Thoracic aorta (tissue), 2 donors: ENCODE measurements around the gene OTOP3. TPM values are rescaled to one million over a fixed set of nuclear protein-coding genes. Genes with fewer than 3 reads are reported as not detected.
"Not testable (repeated sequence)": the region's sequence is repeated elsewhere in the genome, so short reads cannot be mapped to it uniquely, and the experiment has no call there.

ENCODE experiments used
- ATAC-seq: fragments of 150-250 bp; one replicate; pipeline ENCODE4 v1.8.0; 2017; ENCODE audit warnings: low read depth; ENCODE audit not compliant: insufficient number of reproducible peaks, low FRiP score
- DNase-seq: peaks from one replicate; pipeline ENCODE4 v3.0.0-alpha.2; 2020; ENCODE audit warnings: low spot score
- H3K27ac ChIP-seq, 2 donors: fragments of 200-600 bp; sonication (generic); 1 replicate in 1 of 2; 2 replicates in 1 of 2; pipeline ENCODE4 v1.5.1; 2016; ENCODE audit warnings: mild to moderate bottlenecking in 2 of 2, moderate library complexity in 2 of 2
- H3K27me3 ChIP-seq: fragments of 200-600 bp; sonication (generic); replicated peaks from 2 replicates; pipeline ENCODE4 v1.6.0; 2016; ENCODE audit warnings: mild to moderate bottlenecking; ENCODE audit not compliant: insufficient read depth
- H3K36me3 ChIP-seq: fragments of 200-600 bp; sonication (generic); one replicate; pipeline ENCODE4 v1.5.1; 2016
- H3K4me1 ChIP-seq, 2 donors: fragments of 200-600 bp; sonication (generic); 1 replicate in 1 of 2; 2 replicates in 1 of 2; pipeline versions ENCODE4 v1.5.1 to v1.6.0; 2016; ENCODE audit warnings: low read depth in 2 of 2, mild to moderate bottlenecking in 1 of 2; ENCODE audit not compliant: control insufficient read depth in 1 of 2
- H3K4me3 ChIP-seq: fragments of 200-600 bp; sonication (generic); 2 replicates; pipeline ENCODE4 v1.5.1; 2016; ENCODE audit warnings: mild to moderate bottlenecking
- H3K9me3 ChIP-seq: fragments of 200-600 bp; sonication (generic); 2 replicates; pipeline ENCODE4 v1.5.1; 2016
- total RNA-seq, 2 donors: library from RNA; depleted of rRNA; stranded (reverse); fragments of >200 nt; gene quantifications; one replicate each; pipeline versions ENCODE4 v1.1.0 to v1.2.3, GENCODE V29; 2016
- TF ChIP-seq, protein P1 (sequence below): fragments of 200-600 bp; sonication (generic); IDR thresholded peaks from one replicate; pipeline ENCODE4 v1.5.1; 2019; ENCODE audit warnings: antibody characterized with exemption

Gene OTOP3
- total RNA-seq, 2 donors from 2014 or later: not detected

DNA sequence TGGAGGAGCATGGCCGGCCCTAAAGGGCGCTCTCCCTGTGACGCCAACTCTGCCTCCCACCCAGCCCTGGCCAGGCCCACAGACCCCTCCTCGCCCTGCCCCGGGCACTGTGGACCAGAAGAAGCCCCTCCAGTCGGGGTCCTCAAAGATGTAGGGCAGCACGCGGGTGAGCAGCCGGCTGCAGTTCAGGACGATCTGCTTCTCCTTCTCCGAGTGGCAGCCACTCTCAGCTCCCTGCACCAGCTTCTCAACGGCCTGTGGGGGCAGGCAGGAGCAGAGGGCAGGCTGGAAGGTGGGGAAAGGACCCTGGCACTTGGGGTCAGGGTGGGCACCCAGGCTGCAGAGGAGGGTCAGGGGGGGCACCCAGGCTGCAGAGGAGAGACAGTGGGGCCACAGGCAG lies 28.0 kb downstream of the OTOP3 start:
- no peak for ATAC-seq
- Histone ChIP-seq H3K4me1 (no peaks in the 10 kb centered on the region), H3K4me3 (no peak overlapping the region), H3K9me3 (no peaks in the 10 kb centered on the region), H3K27me3 (no peaks in the 10 kb centered on the region), H3K36me3 (no peaks in the 10 kb centered on the region), H3K27ac (no peak overlapping the region)
- DNase-seq: no peak
- TF ChIP-seq, protein P1, sequence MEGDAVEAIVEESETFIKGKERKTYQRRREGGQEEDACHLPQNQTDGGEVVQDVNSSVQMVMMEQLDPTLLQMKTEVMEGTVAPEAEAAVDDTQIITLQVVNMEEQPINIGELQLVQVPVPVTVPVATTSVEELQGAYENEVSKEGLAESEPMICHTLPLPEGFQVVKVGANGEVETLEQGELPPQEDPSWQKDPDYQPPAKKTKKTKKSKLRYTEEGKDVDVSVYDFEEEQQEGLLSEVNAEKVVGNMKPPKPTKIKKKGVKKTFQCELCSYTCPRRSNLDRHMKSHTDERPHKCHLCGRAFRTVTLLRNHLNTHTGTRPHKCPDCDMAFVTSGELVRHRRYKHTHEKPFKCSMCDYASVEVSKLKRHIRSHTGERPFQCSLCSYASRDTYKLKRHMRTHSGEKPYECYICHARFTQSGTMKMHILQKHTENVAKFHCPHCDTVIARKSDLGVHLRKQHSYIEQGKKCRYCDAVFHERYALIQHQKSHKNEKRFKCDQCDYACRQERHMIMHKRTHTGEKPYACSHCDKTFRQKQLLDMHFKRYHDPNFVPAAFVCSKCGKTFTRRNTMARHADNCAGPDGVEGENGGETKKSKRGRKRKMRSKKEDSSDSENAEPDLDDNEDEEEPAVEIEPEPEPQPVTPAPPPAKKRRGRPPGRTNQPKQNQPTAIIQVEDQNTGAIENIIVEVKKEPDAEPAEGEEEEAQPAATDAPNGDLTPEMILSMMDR: no peak

DNA sequence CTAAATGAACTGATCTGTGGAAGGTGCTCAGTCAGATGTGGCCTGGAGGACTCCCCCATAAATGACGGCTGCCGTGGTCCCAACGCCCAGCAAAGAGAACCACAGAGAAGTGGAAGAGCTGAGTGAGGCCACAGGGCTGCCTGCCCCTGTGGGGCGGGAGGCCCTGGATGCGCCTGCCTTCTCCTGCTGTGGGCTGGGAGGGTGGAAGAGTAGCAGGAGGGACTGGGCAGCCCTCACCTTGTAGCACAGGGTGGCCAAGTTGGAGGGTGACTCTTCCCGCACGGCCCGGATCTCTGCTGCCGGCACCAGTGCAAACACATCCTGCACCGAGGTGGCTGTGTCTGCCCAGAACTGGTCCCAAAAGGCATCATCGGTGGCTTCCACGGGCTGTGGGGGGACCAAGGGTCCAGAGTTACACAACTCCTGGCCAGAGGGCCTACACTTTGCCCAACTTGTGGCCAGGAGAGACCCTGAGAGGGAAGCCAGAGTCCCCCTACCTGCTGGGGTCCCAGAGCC lies 28.6 kb downstream of the OTOP3 start:
- TF ChIP-seq, protein P1: no peak
- Histone ChIP-seq H3K9me3 (no peaks in the 10 kb centered on the region), H3K4me1 (no peaks in the 10 kb centered on the region), H3K27ac (no peak overlapping the region), H3K36me3 (no peaks in the 10 kb centered on the region), H3K27me3 (no peaks in the 10 kb centered on the region), H3K4me3 (no peak overlapping the region)
- no peak for ATAC-seq
- no peak for DNase-seq

DNA sequence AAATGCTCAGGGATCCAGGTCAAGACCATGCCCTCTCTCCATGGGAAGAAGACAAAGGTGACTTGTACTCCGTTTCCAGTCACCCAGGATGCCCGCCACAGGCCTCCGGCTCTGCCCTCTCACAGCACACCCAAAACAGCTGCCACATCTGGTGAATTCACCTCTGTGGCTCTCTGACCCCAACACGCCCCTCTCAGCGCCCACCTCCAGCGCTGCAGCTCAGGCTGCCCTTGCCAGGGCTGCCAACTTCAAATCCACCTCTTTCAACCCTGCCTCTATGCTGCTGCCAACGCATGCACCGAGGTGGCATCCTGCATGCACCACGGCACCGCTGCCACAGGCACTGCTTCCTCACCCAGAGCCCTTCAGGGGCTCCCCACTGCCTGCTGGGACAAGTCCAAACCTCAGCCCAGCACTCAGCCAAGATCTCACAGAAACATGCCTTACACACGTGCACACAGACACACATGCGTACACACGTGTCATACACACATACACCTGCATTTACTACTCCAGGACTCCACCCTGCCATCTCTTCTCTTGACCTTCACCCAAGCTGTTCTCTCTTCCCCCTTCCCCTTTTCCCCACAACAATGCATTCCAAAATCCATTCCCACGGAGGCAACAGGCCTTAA lies 29.4 kb downstream of the OTOP3 start:
- Histone ChIP-seq H3K27me3 (no peaks in the 10 kb centered on the region), H3K9me3 (no peaks in the 10 kb centered on the region), H3K4me1 (no peaks in the 10 kb centered on the region), H3K36me3 (no peaks in the 10 kb centered on the region), H3K4me3 (no peak overlapping the region), H3K27ac (no peak overlapping the region)
- ATAC-seq (no peak), DNase-seq (no peak)
- TF ChIP-seq, protein P1: no peak

DNA sequence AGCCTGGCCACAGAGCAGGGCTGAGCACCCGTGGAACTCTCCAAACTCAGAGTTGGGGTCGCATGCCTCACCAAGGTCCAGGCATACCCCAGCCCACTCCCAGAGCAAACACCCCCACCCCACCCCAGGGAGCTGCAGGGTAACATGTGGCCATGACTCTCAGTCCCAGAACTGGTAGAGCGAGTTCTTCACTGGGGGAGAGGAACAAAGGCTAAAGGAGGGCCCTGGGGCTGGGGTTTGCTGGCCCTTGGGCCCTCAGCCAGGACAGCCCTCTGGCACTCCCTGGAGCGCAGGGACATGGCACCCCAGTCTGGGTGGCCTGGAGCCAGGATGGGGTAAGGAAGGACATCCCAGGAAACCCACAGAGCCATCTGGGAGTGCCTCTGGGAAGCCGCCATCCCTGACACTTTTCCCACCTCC lies 32.7 kb downstream of the OTOP3 start:
- Histone ChIP-seq H3K36me3 (no peaks in the 10 kb centered on the region), H3K27me3 (no peaks in the 10 kb centered on the region), H3K4me1 (peaks cover 0 to 10% of the 10 kb centered on the region in 2 donors), H3K9me3 (no peaks in the 10 kb centered on the region), H3K27ac (no peak overlapping the region), H3K4me3 (no peak overlapping the region)
- TF ChIP-seq, protein P1: no peak
- ATAC-seq: no peak
- DNase-seq: no peak

DNA sequence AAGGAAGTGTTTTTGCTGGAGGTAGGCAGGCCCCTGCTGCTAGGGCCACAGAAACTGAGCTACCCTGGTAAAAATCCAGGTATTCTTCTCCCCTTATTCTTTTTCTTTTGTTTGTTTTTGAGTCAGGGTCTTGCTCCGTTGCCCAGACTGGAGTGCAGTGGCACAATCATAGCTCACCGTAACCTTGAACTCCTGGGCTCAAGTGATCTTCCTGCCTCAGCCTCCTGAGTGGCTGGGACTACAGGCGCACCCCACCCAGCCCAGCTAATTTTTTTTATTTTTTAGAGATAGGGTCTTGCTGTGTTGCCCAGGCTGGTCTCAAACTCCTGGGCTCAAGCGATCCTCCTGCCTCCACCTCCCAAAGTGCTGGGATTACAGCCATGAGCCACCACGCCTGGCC lies 33.8 kb downstream of the OTOP3 start:
- ATAC-seq, DNase-seq, H3K27ac ChIP-seq, H3K4me3 ChIP-seq, H3K27me3 ChIP-seq, H3K9me3 ChIP-seq, H3K36me3 ChIP-seq: not testable (repeated sequence)
- peaks cover 0 to 10% of the 10 kb centered on the region in 2 donors for H3K4me1 ChIP-seq

DNA sequence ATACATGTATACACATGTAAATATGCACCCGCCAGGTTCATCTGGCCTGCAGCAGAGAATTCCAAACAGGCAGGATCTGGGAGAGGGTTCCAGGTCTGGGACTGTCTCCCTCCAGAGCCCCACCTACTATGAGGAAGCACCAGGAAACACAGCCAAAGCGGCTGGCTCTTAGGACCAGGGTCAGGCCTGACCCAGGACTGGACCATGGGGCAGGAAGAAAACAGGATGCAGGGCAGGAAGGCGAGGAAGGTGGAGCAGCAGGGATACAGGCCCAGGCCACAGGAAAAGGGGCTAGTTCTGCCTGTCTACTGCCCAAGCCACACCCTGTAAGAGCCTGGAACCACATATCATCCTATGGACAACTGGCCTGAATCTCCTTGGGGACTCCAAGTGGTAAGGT lies 34.7 kb downstream of the OTOP3 start:
- ATAC-seq: no peak
- no peak overlapping the region for H3K4me3 ChIP-seq
- H3K9me3 ChIP-seq: no peaks in the 10 kb centered on the region
- peaks cover 0 to 10% of the 10 kb centered on the region in 2 donors for H3K4me1 ChIP-seq
- DNase-seq: no peak
- TF ChIP-seq, protein P1: no peak
- no peak overlapping the region for H3K27ac ChIP-seq
- no peaks in the 10 kb centered on the region for H3K36me3 ChIP-seq
- no peaks in the 10 kb centered on the region for H3K27me3 ChIP-seq
